AG09319 (cell line): Measurements from ENCODE around the gene TM9SF1.

Experiments used
- DNase-seq: peaks from one replicate; pipeline ENCODE4 v3.0.0-alpha.2; 2010; ENCODE audit warnings: low read depth; ENCODE audit errors: extremely low read depth
- TF ChIP-seq, protein P1 (sequence below): IDR thresholded peaks from 2 replicates; pipeline ENCODE4 v1.5.1; 2011; ENCODE audit warnings: low read depth, mild to moderate bottlenecking, inconsistent platforms, low read length, moderate library complexity

Gene TM9SF1

DNA sequence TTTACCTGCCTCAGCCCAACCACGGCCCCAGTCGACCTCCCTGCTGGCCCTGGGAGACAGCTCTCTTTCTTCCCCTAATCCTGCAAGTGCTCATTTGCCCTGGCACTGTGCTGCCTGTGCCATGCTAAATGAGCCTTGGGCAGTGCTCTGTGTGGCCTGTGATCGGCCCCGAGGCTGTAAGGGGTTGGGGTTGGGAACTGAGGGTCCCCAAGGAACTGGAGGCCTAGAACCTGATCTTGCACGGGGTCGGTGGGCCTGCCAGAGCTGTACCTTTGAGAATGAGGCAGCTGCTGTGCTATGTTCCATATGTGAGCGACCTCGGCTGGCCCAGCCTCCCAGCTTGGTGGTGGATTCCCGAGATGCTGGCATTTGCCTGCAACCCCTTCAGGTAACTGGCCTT lies 45.2 kb downstream of the TM9SF1 start:
- TF ChIP-seq, protein P1, sequence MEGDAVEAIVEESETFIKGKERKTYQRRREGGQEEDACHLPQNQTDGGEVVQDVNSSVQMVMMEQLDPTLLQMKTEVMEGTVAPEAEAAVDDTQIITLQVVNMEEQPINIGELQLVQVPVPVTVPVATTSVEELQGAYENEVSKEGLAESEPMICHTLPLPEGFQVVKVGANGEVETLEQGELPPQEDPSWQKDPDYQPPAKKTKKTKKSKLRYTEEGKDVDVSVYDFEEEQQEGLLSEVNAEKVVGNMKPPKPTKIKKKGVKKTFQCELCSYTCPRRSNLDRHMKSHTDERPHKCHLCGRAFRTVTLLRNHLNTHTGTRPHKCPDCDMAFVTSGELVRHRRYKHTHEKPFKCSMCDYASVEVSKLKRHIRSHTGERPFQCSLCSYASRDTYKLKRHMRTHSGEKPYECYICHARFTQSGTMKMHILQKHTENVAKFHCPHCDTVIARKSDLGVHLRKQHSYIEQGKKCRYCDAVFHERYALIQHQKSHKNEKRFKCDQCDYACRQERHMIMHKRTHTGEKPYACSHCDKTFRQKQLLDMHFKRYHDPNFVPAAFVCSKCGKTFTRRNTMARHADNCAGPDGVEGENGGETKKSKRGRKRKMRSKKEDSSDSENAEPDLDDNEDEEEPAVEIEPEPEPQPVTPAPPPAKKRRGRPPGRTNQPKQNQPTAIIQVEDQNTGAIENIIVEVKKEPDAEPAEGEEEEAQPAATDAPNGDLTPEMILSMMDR = no peak

DNA sequence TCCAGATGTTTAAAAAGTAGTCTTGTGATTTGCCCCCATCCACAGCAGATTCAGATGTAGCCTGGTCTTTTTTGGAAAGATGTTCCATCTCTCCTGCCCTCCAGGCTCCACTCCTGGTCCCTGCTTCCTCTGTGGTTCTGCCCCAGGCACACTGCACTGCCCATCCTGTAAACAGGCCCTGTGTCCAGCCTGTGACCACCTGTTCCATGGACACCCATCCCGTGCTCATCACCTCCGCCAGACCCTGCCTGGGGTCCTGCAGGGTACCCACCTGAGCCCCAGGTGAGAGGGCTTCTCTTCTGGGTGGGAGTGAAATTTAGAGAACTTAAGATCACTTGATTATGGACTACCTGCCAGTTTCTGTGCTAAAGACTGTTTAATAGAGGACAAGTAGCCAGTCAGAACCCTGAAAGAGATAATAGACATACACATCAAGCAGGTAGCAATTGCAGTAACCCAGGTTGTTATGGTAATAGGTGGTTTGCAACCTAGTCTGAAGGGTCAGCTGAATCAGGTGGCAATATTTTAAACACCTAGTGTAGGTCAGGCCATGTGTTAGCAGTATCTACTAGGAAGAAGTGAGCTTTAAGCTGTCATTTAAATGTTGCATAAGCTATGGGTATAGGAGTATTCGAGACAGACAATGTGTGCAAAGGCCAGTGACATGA lies 45.8 kb downstream of the TM9SF1 start:
- TF ChIP-seq, protein P1 = no peak
- DNase-seq = no peak

More for the DNA sequence above, 45.2 kb downstream of the TM9SF1 start:
- no peak for DNase-seq

DNA sequence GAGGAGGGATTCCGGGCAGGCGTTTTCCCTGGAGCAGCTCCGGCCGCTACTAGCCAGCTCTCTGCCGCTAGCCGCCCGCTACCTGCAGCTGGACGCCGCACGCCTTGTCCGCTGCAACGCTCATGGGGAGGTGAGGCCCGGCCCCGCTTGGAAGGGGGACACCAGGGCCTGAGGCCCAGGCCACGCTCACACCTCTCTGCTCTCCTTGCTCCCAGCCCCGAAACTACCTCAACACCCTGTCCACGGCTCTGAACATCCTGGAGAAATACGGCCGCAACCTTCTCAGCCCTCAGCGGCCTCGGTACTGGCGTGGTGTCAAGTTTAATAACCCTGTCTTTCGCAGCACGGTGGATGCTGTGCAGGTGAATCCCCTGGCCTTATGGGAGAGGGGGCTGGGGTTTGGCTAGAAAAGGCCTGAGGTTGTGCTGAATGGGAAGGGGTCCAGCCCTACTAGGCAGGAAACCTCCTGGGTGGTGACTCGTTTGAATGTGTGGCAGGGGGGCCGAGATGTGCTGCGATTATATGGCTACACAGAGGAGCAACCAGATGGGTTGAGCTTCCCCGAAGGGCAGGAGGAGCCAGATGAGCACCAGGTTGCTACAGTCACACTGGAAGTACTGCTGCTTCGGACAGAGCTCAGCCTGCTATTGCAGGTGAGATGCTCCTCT lies 47.3 kb downstream of the TM9SF1 start:
- no peak for DNase-seq
- TF ChIP-seq, protein P1 = no peak

DNA sequence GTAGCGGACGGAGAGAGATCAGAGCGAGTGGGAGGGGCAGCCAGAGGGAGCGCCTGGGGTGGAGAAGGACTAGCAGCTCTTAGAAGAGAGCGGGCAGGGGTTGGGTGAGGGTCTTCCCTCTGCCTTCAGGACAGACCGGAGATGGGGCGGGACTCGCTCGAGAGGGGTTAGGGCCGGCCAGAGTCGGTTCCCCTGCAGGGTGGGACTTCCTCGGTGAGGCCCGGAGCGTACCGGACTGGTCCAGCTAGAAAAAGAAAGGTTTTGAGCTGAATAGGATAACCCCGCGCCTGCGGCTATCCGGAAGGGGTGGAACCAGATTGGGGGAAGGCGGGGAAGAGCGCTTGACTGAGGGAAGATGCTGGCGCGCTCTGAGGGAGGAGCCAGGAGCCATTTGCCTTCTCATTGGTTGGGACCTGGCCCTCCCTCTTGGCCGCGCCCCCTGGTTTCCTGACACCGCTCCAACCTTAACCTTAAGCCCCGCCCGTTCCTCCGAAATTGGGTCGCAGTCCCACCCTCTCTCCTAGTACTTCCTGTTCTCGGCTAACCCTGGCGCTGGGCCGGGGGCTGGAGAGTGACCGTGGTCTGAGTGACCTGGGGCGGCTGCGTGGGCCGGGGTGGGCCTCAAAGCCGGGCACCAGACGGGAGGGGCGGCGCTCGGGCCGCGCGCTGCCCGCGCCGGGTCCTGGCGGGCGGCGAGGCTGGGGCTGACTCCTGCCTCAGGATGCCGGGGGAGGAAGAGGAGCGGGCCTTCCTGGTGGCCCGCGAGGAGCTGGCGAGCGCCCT lies 48.1 kb downstream of the TM9SF1 start, which contains the start of gene RNF31:
Gene RNF31 (plus strand): TSS at position 521 of the 783 bp plus-strand sequence. CDS start 201 bp downstream, at position 722.
- TF ChIP-seq, protein P1 = no peak
- DNase-seq = peak; percentile 96

DNA sequence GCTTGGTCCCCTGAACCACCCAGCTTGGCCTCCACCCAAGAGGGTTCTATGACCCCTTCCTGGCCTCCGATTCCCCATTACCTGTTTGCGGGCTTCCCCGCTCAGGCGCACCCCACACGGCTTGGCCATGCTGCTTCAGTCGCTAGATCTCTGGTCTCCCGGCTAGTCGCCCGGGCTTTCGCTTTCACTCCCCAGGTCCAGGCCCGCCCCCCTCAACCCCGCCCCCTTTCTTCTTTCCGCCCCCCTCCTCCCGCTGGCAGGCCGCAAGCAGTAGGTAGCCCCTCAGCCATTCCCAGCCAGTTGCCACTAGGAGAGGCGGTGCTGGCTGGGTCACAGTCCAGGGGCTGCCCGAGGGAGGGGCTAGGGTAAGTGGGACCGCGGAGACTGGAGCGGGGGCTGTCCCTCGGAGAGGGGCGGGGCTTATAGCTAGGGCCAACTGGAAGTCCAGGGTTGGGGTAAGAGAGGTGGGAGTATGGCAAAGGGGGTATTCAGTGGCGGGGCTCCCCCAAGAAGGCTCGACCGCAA lies 48.7 kb downstream of the TM9SF1 start, which contains the start of gene PSME2:
Gene PSME2 (minus strand): TSS at position 158 of the 525 bp plus-strand sequence. CDS start 29 bp downstream, at position 129.
- peak; percentile 91 for DNase-seq
- TF ChIP-seq, protein P1 = no peak

DNA sequence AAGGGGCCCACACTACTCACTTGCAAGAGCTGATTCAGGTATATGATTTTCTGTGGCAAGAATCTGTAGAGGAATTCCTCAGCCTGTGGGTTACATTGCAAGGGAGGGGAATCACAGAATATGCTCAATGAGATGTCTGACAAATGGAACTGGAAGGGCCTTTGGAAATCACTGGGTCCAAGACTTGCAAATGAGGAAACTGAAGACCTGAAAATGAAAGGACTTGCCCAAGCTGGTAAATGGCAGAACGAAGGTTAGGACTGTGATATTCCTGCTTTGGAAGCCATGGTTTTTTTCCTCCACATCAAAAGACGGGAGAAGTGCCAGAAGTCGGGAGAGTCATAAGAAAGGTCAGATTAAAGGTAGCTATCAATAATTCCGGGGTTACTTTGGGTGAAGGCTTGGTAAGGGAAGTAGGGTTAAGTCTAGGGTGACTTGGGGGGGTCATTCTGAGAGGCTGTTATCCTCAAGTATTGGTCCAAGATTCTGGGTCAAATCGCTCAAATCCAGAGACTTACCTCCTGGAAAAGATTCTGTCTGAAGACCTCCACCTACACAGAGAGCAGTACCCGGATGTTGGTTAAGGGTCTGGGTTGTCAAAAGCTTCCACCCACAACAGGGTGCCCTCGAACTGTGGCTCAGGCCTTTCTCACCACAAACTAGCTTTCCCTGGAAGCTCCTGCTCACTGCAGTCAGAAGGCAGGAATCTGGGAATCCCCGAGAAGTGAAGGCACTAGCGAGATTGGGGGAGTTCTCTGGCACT lies 49.4 kb downstream of the TM9SF1 start:
- TF ChIP-seq, protein P1 = no peak
- DNase-seq = no peak
